BLaER1 (cell line): ENCODE results near the gene SACM1L.

Experiments
- H3K27ac ChIP-seq: shearing (Covaris generic); formaldehyde crosslinking; 2 replicates; pipeline ENCODE4 v1.8.1; 2022
- H3K27me3 ChIP-seq: shearing (Covaris generic); formaldehyde crosslinking; 2 replicates; pipeline ENCODE4 v1.8.1; 2022
- H3K36me3 ChIP-seq: shearing (Covaris generic); formaldehyde crosslinking; 2 replicates; pipeline ENCODE4 v1.8.1; 2022
- H3K4me1 ChIP-seq: shearing (Covaris generic); formaldehyde crosslinking; 2 replicates; pipeline ENCODE4 v1.8.1; 2022
- H3K4me2 ChIP-seq: shearing (Covaris generic); formaldehyde crosslinking; 2 replicates; pipeline ENCODE4 v1.8.1; 2022
- H3K4me3 ChIP-seq: shearing (Covaris generic); formaldehyde crosslinking; 2 replicates; pipeline ENCODE4 v1.8.1; 2022
- H3K9ac ChIP-seq: shearing (Covaris generic); formaldehyde crosslinking; 2 replicates; pipeline ENCODE4 v1.8.1; 2022
- H3K9me3 ChIP-seq: shearing (Covaris generic); formaldehyde crosslinking; 2 replicates; pipeline ENCODE4 v1.8.1; 2022
- H4K20me1 ChIP-seq: shearing (Covaris generic); formaldehyde crosslinking; 2 replicates; pipeline ENCODE4 v1.8.1; 2022
- Cebpa-rat ChIP-seq: shearing (Covaris generic); IDR thresholded peaks from 2 replicates; pipeline ENCODE4 v1.8.1; 2022

Gene SACM1L

GRCh38 chr3:45760878-45761711 is 71.9 kb downstream of the SACM1L start:
- no peaks in the 10 kb centered on the region for H3K9me3 ChIP-seq
- no peak overlapping the region for H3K4me3 ChIP-seq
- TF ChIP-seq Cebpa-rat = no peak
- no peaks in the 10 kb centered on the region for H4K20me1 ChIP-seq
- peaks cover 8% of the 10 kb centered on the region for H3K4me1 ChIP-seq
- H3K27me3 ChIP-seq = no peaks in the 10 kb centered on the region
- no peak overlapping the region for H3K9ac ChIP-seq
- no peaks in the 10 kb centered on the region for H3K36me3 ChIP-seq
- H3K27ac ChIP-seq = no peak overlapping the region
- no peak overlapping the region for H3K4me2 ChIP-seq

GRCh38 chr3:45761831-45762230 is 72.6 kb downstream of the SACM1L start:
- H3K9me3 ChIP-seq = peaks cover 5% of the 10 kb centered on the region
- no peaks in the 10 kb centered on the region for H3K36me3 ChIP-seq
- no peaks in the 10 kb centered on the region for H4K20me1 ChIP-seq
- TF ChIP-seq Cebpa-rat = no peak
- no peak overlapping the region for H3K27ac ChIP-seq
- H3K9ac ChIP-seq = no peak overlapping the region
- peaks cover 8% of the 10 kb centered on the region for H3K4me1 ChIP-seq
- H3K4me2 ChIP-seq = no peak overlapping the region
- H3K27me3 ChIP-seq = no peaks in the 10 kb centered on the region
- H3K4me3 ChIP-seq = no peak overlapping the region

GRCh38 chr3:45762647-45763302 is 73.6 kb downstream of the SACM1L start:
- H3K27me3 ChIP-seq = no peaks in the 10 kb centered on the region
- no peaks in the 10 kb centered on the region for H3K36me3 ChIP-seq
- no peaks in the 10 kb centered on the region for H4K20me1 ChIP-seq
- no peak for TF ChIP-seq Cebpa-rat
- no peak overlapping the region for H3K9ac ChIP-seq
- H3K4me1 ChIP-seq = peaks cover 8% of the 10 kb centered on the region
- no peak overlapping the region for H3K4me3 ChIP-seq
- H3K4me2 ChIP-seq = no peak overlapping the region
- no peak overlapping the region for H3K27ac ChIP-seq
- H3K9me3 ChIP-seq = peaks cover 12% of the 10 kb centered on the region

GRCh38 chr3:45763303-45763675 is 74.1 kb downstream of the SACM1L start:
- Histone ChIP-seq H3K9ac (no peak overlapping the region), H3K4me2 (no peak overlapping the region), H3K9me3 (peaks cover 12% of the 10 kb centered on the region), H3K27ac (no peak overlapping the region), H3K4me3 (no peak overlapping the region), H3K4me1 (peaks cover 8% of the 10 kb centered on the region), H4K20me1 (no peaks in the 10 kb centered on the region), H3K36me3 (no peaks in the 10 kb centered on the region), H3K27me3 (no peaks in the 10 kb centered on the region)
- TF ChIP-seq Cebpa-rat = no peak

- Histone ChIP-seq H3K4me1 (no peaks in the 10 kb centered on the region), H3K36me3 (no peaks in the 10 kb centered on the region), H3K9ac (no peak overlapping the region), H3K27ac (no peak overlapping the region), H3K27me3 (no peaks in the 10 kb centered on the region), H4K20me1 (no peaks in the 10 kb centered on the region), H3K4me2 (no peak overlapping the region), H3K9me3 (peaks cover 12% of the 10 kb centered on the region), H3K4me3 (no peak overlapping the region)
- TF ChIP-seq Cebpa-rat = no peak
Observed at GRCh38 chr3:45765266-45765851, 76.2 kb downstream of the SACM1L start.

GRCh38 chr3:45765958-45766357 is 76.8 kb downstream of the SACM1L start:
- Histone ChIP-seq H3K4me1 (no peaks in the 10 kb centered on the region), H3K4me2 (no peak overlapping the region), H3K36me3 (no peaks in the 10 kb centered on the region), H3K27ac (no peak overlapping the region), H3K4me3 (no peak overlapping the region), H3K9ac (no peak overlapping the region), H3K9me3 (peaks cover 12% of the 10 kb centered on the region), H4K20me1 (no peaks in the 10 kb centered on the region), H3K27me3 (no peaks in the 10 kb centered on the region)
- TF ChIP-seq Cebpa-rat = no peak

- no peaks in the 10 kb centered on the region for H3K36me3 ChIP-seq
- H3K27ac ChIP-seq = no peak overlapping the region
- H3K4me3 ChIP-seq = no peak overlapping the region
- peaks cover 12% of the 10 kb centered on the region for H3K9me3 ChIP-seq
- H3K4me1 ChIP-seq = peaks cover 8% of the 10 kb centered on the region; the same call in 1 of the 2 replicates
- H3K27me3 ChIP-seq = no peaks in the 10 kb centered on the region
- H4K20me1 ChIP-seq = no peaks in the 10 kb centered on the region
- H3K4me2 ChIP-seq = no peak overlapping the region
- no peak overlapping the region for H3K9ac ChIP-seq
- TF ChIP-seq Cebpa-rat = no peak
Observed at GRCh38 chr3:45771166-45771775, 82.1 kb downstream of the SACM1L start.

- H3K36me3 ChIP-seq = no peaks in the 10 kb centered on the region
- no peak overlapping the region for H3K9ac ChIP-seq
- TF ChIP-seq Cebpa-rat = no peak
- no peak overlapping the region for H3K4me2 ChIP-seq
- no peak overlapping the region for H3K27ac ChIP-seq
- H3K4me3 ChIP-seq = no peak overlapping the region
- peaks cover 8% of the 10 kb centered on the region; the same call in 1 of the 2 replicates for H3K4me1 ChIP-seq
- peaks cover 7% of the 10 kb centered on the region for H3K9me3 ChIP-seq
- H4K20me1 ChIP-seq = no peaks in the 10 kb centered on the region
- no peaks in the 10 kb centered on the region for H3K27me3 ChIP-seq
Observed at GRCh38 chr3:45771831-45772230, 82.6 kb downstream of the SACM1L start.

GRCh38 chr3:45772341-45773035 is 83.3 kb downstream of the SACM1L start:
- TF ChIP-seq Cebpa-rat = no peak
- no peaks in the 10 kb centered on the region for H3K36me3 ChIP-seq
- no peak overlapping the region for H3K27ac ChIP-seq
- H3K4me3 ChIP-seq = no peak overlapping the region
- H3K4me2 ChIP-seq = peak overlapping the region; percentile 15; the same call in 1 of the 2 replicates
- H3K4me1 ChIP-seq = peaks cover 8% of the 10 kb centered on the region; the same call in 1 of the 2 replicates
- H3K9me3 ChIP-seq = peaks cover 3% of the 10 kb centered on the region
- H3K27me3 ChIP-seq = no peaks in the 10 kb centered on the region
- H3K9ac ChIP-seq = no peak overlapping the region
- no peaks in the 10 kb centered on the region for H4K20me1 ChIP-seq
